Esophagus muscularis mucosa (tissue), 4 donors: ENCODE data around the gene NRF1.
"Not testable (repeated sequence)": the region's sequence is repeated elsewhere in the genome, so short reads cannot be mapped to it uniquely, and the experiment has no call there.

Experiments
- EP300 ChIP-seq: sonication (generic); formaldehyde crosslinking; IDR thresholded peaks from one replicate; pipeline ENCODE4 v1.6.1; 2017; ENCODE audit warnings: antibody characterized with exemption
- POLR2A ChIP-seq: fragments of 450-650 bp; IDR thresholded peaks from one replicate; pipeline ENCODE4 v1.6.1; 2017; ENCODE audit warnings: antibody characterized with exemption, moderate library complexity, mild to moderate bottlenecking, low read depth
- POLR2AphosphoS5 ChIP-seq, 2 donors: sonication (generic); formaldehyde crosslinking; IDR thresholded peaks; one replicate each; pipeline ENCODE4 v1.6.1; 2017; ENCODE audit warnings: antibody characterized with exemption in 2 of 2
- TF ChIP-seq, protein P1 (sequence below), 3 experiments: fragments of 200-600 bp in 2 of 3; fragments of 450-650 bp in 1 of 3; sonication (generic) in 2 of 3; IDR thresholded peaks; one replicate each; pipeline ENCODE4 v1.5.1; 2017 to 2019; ENCODE audit warnings: antibody characterized with exemption in 3 of 3, mild to moderate bottlenecking in 2 of 3, moderate library complexity in 1 of 3

DNA sequence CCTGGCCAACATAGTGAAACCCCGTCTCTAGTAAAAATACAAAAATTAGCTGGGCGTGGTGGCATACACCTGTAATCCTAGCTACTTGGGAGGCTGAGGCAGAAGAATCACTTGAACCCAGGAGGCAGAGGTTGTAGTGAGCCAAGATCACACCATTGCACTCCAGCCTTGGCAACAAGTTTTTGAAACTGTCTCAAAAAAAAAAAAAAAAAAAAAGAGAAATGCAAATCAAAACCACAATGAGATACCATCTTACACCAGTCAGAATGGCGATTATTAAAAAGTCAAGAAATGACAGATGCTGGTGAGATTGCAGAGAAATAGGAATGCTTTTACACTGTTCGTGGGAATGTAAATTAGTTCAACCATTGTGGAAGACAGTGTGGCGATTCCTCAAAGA, 7.9 kb upstream of the NRF1 start:
- TF ChIP-seq, protein P1, sequence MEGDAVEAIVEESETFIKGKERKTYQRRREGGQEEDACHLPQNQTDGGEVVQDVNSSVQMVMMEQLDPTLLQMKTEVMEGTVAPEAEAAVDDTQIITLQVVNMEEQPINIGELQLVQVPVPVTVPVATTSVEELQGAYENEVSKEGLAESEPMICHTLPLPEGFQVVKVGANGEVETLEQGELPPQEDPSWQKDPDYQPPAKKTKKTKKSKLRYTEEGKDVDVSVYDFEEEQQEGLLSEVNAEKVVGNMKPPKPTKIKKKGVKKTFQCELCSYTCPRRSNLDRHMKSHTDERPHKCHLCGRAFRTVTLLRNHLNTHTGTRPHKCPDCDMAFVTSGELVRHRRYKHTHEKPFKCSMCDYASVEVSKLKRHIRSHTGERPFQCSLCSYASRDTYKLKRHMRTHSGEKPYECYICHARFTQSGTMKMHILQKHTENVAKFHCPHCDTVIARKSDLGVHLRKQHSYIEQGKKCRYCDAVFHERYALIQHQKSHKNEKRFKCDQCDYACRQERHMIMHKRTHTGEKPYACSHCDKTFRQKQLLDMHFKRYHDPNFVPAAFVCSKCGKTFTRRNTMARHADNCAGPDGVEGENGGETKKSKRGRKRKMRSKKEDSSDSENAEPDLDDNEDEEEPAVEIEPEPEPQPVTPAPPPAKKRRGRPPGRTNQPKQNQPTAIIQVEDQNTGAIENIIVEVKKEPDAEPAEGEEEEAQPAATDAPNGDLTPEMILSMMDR (IDR thresholded peaks at IDR 0.05) = not testable (repeated sequence)
- TF ChIP-seq POLR2A; EP300; POLR2AphosphoS5 (IDR thresholded peaks at IDR 0.05): not testable (repeated sequence)
